WERI-Rb-1 (cell line): ENCODE results near the gene PCDHAC1.

Experiments used
- DNase-seq: peaks from one replicate; pipeline ENCODE4 v3.0.0-alpha.2; 2020
- H3K27ac ChIP-seq: fragments of 250-450 bp; sonication (Bioruptor Pico); 2 replicates; pipeline ENCODE4 v1.5.1; 2020; ENCODE audit warnings: mild to moderate bottlenecking, moderate library complexity
- H3K27me3 ChIP-seq: fragments of 250-450 bp; sonication (Bioruptor Pico); 2 replicates; pipeline ENCODE4 v1.5.1; 2021; ENCODE audit warnings: mild to moderate bottlenecking, low read depth, moderate library complexity; ENCODE audit not compliant: insufficient read depth, severe bottlenecking
- H3K36me3 ChIP-seq: fragments of 250-450 bp; sonication (Bioruptor Pico); 2 replicates; pipeline ENCODE4 v1.5.1; 2020; ENCODE audit warnings: mild to moderate bottlenecking, moderate library complexity
- H3K4me3 ChIP-seq: 2 replicates; pipeline ENCODE4 v1.5.1; 2011; ENCODE audit warnings: low read depth, mild to moderate bottlenecking, control low read depth, low read length
- H3K9me3 ChIP-seq: fragments of 250-450 bp; sonication (Bioruptor Pico); 2 replicates; pipeline ENCODE4 v1.5.1; 2021; ENCODE audit warnings: mild to moderate bottlenecking, moderate library complexity; ENCODE audit not compliant: severe bottlenecking
- TF ChIP-seq, protein P1 (sequence below): IDR thresholded peaks from 2 replicates; pipeline ENCODE4 v1.5.1; 2011; ENCODE audit warnings: low read depth, mild to moderate bottlenecking, control low read depth, inconsistent platforms, low read length

The PCDHAC1 gene

DNA sequence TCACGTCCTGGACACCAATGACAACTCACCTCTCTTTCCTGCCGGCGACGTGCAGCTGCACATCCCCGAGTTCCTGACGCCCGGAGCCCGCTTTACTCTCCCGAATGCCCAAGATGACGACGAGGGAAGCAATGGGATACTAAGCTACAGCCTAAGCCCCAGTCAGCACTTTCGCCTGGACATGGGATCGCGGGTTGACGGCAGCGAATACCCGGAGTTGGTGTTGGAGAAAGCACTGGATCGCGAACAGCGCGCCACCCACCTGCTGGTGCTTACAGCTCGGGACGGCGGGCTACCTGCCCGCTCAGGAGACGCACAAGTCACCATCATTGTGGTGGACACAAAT is 1.1 kb downstream of the PCDHAC1 start:
- no peak for DNase-seq
- Histone ChIP-seq H3K27ac (no peak overlapping the region), H3K36me3 (peaks cover 2% of the 10 kb centered on the region; the same call in 1 of the 2 replicates), H3K4me3 (no peak overlapping the region), H3K9me3 (no peaks in the 10 kb centered on the region), H3K27me3 (no peaks in the 10 kb centered on the region)
- TF ChIP-seq, protein P1, sequence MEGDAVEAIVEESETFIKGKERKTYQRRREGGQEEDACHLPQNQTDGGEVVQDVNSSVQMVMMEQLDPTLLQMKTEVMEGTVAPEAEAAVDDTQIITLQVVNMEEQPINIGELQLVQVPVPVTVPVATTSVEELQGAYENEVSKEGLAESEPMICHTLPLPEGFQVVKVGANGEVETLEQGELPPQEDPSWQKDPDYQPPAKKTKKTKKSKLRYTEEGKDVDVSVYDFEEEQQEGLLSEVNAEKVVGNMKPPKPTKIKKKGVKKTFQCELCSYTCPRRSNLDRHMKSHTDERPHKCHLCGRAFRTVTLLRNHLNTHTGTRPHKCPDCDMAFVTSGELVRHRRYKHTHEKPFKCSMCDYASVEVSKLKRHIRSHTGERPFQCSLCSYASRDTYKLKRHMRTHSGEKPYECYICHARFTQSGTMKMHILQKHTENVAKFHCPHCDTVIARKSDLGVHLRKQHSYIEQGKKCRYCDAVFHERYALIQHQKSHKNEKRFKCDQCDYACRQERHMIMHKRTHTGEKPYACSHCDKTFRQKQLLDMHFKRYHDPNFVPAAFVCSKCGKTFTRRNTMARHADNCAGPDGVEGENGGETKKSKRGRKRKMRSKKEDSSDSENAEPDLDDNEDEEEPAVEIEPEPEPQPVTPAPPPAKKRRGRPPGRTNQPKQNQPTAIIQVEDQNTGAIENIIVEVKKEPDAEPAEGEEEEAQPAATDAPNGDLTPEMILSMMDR = no peak

DNA sequence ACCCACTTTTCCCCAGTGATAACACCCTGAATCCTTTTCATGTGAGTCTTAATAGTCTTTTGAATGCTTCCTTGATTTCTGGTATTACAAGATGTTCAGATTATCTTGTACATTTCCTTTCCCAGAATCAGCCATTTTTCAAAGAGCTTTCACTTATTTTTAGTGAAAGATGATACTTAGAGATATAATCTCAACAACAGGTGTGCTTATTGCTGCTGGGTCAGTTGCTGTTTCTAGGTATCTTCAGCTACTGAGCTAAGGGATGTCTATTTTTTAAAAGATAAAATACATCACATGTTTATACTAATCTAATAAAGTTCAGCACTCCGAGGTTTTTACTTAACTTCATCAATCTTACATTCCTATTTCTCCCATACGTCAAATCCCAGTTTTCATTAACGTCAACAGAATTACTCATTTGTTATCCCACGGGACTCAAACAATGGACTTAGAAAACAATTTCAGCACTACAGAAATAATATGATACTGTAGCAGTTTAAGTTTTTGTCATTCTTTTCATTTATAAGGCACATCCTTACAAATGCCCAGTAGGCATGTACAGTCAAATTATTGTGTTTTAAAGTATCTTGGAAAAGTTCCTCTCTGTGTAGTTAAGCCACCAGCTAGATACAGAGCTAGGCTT is 9.0 kb downstream of the PCDHAC1 start:
- no peaks in the 10 kb centered on the region for H3K27me3 ChIP-seq
- H3K9me3 ChIP-seq = no peaks in the 10 kb centered on the region
- no peak overlapping the region for H3K27ac ChIP-seq
- no peaks in the 10 kb centered on the region for H3K36me3 ChIP-seq
- no peak for DNase-seq
- no peak overlapping the region for H3K4me3 ChIP-seq
- TF ChIP-seq, protein P1 = no peak

DNA sequence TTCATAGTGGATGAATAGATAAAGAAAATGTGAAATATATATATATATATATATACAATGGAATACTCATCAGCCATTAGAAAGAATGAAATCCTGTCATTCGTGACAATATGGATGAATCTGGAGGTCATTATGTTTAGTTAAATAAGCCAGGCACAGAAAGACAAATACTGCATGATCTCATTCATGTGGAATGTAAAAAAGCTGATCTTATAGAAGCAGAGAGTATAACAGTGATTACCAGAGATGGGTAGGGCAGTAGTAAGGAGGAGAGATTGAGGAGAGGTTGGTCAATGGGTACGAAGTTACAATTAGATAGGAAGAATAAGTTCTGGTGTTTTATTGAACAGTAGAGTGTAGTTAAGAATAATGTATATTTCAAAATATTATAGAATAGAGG is 20.5 kb downstream of the PCDHAC1 start:
- DNase-seq = no peak
- no peaks in the 10 kb centered on the region for H3K36me3 ChIP-seq
- no peak overlapping the region for H3K4me3 ChIP-seq
- no peaks in the 10 kb centered on the region for H3K9me3 ChIP-seq
- TF ChIP-seq, protein P1 = no peak
- H3K27me3 ChIP-seq = no peaks in the 10 kb centered on the region
- no peak overlapping the region for H3K27ac ChIP-seq

DNA sequence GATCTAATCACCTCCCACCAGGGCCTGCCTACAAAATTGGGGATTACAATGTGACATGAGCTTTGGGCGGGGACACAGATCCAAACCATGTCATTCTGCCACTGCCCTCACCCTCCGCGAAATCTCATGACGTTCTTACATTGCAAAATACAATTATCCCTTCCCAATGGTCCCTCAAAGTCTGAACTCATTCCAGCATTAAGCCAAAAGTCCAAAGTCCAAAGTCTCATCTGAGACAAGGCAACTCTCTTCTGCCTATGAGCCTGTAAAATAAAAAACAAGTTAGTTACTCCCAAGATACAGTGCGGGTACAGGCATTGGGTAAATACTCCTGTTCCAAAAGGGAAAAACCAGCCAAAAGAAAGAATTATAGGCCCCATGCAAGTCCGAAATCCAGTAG is 25.5 kb downstream of the PCDHAC1 start:
- Histone ChIP-seq H3K27me3 (no peaks in the 10 kb centered on the region), H3K9me3 (peaks cover 7% of the 10 kb centered on the region), H3K36me3 (no peaks in the 10 kb centered on the region), H3K27ac (no peak overlapping the region), H3K4me3 (no peak overlapping the region)
- DNase-seq = no peak
- TF ChIP-seq, protein P1 = no peak

DNA sequence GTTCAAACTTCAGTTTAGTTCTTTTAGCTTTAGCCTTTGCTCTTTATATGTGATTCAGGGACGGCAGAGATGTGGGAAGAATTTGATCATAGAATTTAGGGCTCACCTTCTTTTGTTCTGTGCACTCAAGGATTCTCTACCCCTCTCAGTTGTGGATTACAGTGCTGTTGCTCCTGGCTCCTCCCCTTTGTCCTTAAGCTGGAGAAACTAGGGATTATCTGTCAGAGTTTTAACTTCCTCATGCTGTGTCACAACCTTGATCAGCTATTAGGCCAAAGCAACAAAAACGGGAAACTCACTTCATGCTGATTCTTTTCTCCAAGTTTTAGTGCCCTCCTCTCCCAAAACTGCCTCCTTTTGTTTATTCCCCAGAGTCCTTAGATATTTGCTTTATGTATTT is 27.1 kb downstream of the PCDHAC1 start:
- peaks cover 7% of the 10 kb centered on the region for H3K9me3 ChIP-seq
- peak; percentile 26 for DNase-seq
- H3K27me3 ChIP-seq = no peaks in the 10 kb centered on the region
- TF ChIP-seq, protein P1 = no peak
- no peaks in the 10 kb centered on the region for H3K36me3 ChIP-seq
- H3K4me3 ChIP-seq = no peak overlapping the region
- H3K27ac ChIP-seq = no peak overlapping the region

DNA sequence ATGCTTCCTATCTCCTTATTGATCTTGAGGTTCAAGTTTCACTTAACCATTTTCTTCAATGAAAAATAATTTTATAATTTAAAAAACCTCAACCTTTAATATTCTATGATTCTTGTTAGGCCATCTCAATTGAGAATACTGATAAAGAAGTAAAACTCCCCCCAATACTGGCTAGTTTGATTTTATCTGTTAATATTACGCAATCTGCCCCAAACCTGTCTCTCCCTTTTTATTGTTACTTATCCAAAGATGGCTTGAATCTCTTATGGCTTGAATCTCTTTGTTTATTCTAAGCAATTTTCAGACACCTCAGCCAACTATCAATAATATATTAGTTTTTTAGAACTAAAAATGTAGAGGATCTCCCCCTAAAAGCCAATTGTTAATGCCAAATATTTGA is 36.1 kb downstream of the PCDHAC1 start:
- Histone ChIP-seq H3K4me3 (no peak overlapping the region), H3K9me3 (no peaks in the 10 kb centered on the region), H3K27ac (no peak overlapping the region), H3K27me3 (no peaks in the 10 kb centered on the region), H3K36me3 (no peaks in the 10 kb centered on the region)
- DNase-seq = no peak
- TF ChIP-seq, protein P1 = no peak
